Retinal pigment epithelial cell (primary cell): ENCODE data around the gene NRARP.

Source experiments
- DNase-seq: peaks from one replicate; pipeline ENCODE4 v3.0.0-alpha.2; 2010; ENCODE audit warnings: low read depth
- H3K4me3 ChIP-seq: 2 replicates; pipeline ENCODE4 v1.5.1; 2011; ENCODE audit warnings: mild to moderate bottlenecking, low read length, control low read depth, moderate library complexity
- CTCF ChIP-seq: conservative IDR thresholded peaks from 2 replicates; pipeline ENCODE4 v1.5.1; 2011; ENCODE audit warnings: low read depth, low read length, control low read depth, inconsistent platforms

NRARP gene

GRCh38 chr9:137294681-137295237 is 7.3 kb downstream of the NRARP start:
- no peak for DNase-seq

GRCh38 chr9:137294091-137294680 is 7.9 kb downstream of the NRARP start:
- TF ChIP-seq CTCF: no peak
- DNase-seq: no peak
- no peak overlapping the region for H3K4me3 ChIP-seq

More at GRCh38 chr9:137294681-137295237, 7.3 kb downstream of the NRARP start:
- peak overlapping the region; percentile 21 for H3K4me3 ChIP-seq
- peak; percentile 59 for TF ChIP-seq CTCF

- TF ChIP-seq CTCF: no peak
- no peak overlapping the region for H3K4me3 ChIP-seq
- no peak for DNase-seq
Observed at GRCh38 chr9:137293482-137294090, 8.5 kb downstream of the NRARP start.

GRCh38 chr9:137293094-137293481 is 9.0 kb downstream of the NRARP start:
- no peak overlapping the region for H3K4me3 ChIP-seq
- no peak for DNase-seq
- no peak for TF ChIP-seq CTCF

GRCh38 chr9:137286975-137287383 is 15.1 kb downstream of the NRARP start:
- TF ChIP-seq CTCF: peak; percentile 73
- DNase-seq: no peak
- no peak overlapping the region for H3K4me3 ChIP-seq

- DNase-seq: no peak
- no peak overlapping the region for H3K4me3 ChIP-seq
- no peak for TF ChIP-seq CTCF
Observed at GRCh38 chr9:137281345-137282116, 20.5 kb downstream of the NRARP start.
